Loucy (cell line): Measurements from ENCODE around the gene CYB5B.

Source experiments
- EZH2phosphoT487 ChIP-seq: fragments of 200-600 bp; IDR thresholded peaks from 2 replicates; pipeline ENCODE4 v1.6.1; 2018; ENCODE audit warnings: antibody characterized with exemption, mild to moderate bottlenecking, moderate library complexity, borderline replicate concordance
- TF ChIP-seq, protein P1 (sequence below): fragments of 200-600 bp; sonication (generic); conservative IDR thresholded peaks from 2 replicates; pipeline ENCODE4 v1.5.1; 2014; ENCODE audit warnings: mild to moderate bottlenecking, antibody characterized with exemption, low read length

DNA sequence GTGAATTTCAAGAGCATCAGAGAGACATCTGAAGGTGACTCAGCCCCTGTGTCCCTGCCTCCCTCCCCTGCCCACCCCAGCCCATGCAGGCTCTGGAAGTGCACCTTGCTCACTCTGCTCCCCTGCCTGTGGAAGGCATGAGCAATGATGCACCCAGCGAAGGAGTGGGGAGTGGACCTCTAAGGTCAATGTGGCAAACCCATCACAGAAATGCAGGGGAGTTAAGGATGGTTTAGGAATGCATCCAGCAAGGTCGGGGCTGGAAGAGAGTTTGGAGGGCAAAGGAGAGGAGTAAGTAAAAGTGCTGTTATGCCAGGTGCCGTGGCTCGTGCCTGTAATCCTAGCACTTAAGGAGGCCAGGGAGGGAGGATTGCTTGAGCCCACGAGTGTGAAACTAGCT is 61.9 kb downstream of the CYB5B start:
- TF ChIP-seq, protein P1, sequence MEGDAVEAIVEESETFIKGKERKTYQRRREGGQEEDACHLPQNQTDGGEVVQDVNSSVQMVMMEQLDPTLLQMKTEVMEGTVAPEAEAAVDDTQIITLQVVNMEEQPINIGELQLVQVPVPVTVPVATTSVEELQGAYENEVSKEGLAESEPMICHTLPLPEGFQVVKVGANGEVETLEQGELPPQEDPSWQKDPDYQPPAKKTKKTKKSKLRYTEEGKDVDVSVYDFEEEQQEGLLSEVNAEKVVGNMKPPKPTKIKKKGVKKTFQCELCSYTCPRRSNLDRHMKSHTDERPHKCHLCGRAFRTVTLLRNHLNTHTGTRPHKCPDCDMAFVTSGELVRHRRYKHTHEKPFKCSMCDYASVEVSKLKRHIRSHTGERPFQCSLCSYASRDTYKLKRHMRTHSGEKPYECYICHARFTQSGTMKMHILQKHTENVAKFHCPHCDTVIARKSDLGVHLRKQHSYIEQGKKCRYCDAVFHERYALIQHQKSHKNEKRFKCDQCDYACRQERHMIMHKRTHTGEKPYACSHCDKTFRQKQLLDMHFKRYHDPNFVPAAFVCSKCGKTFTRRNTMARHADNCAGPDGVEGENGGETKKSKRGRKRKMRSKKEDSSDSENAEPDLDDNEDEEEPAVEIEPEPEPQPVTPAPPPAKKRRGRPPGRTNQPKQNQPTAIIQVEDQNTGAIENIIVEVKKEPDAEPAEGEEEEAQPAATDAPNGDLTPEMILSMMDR, result no peak
- no peak for TF ChIP-seq EZH2phosphoT487
